GM13977 (cell line): ENCODE data around the gene OAF.

Source experiments
- DNase-seq: peaks from one replicate; pipeline ENCODE4 v3.0.0; 2012; ENCODE audit warnings: low spot score
- CTCF ChIP-seq: IDR thresholded peaks from 2 replicates; pipeline ENCODE4 v1.5.1; 2012; ENCODE audit warnings: mild to moderate bottlenecking, control low read depth; ENCODE audit not compliant: insufficient read depth; ENCODE audit errors: extremely low read depth, missing control alignments
- in situ Hi-C: fragments of 300-500 bp; cut with MboI; formaldehyde crosslinking; loops from one replicate; pipeline ENCODE4 v1.12.0; 2022; ENCODE audit warnings: low sequenced_read_pairs, low pct_unique_long_range_greater_than_20kb, mixed read lengths, inconsistent platforms; ENCODE audit not compliant: unreplicated experiment

OAF gene

GRCh38 chr11:120195601-120196320, 15.1 kb upstream of the OAF start:
- TF ChIP-seq CTCF = no peak
- in situ Hi-C loops = no loop called here
- DNase-seq = no peak

- TF ChIP-seq CTCF = no peak
- DNase-seq = no peak
- in situ Hi-C loops = no loop called here
Observed at GRCh38 chr11:120196826-120197225, 14.0 kb upstream of the OAF start.

- no peak for TF ChIP-seq CTCF
- DNase-seq = no peak
- in situ Hi-C loops = no loop called here
Observed at GRCh38 chr11:120197251-120197891, 13.5 kb upstream of the OAF start.

- no peak for DNase-seq
- in situ Hi-C loops = no loop called here
- TF ChIP-seq CTCF = no peak
Observed at GRCh38 chr11:120197977-120198376, 12.9 kb upstream of the OAF start.

- TF ChIP-seq CTCF = no peak
- in situ Hi-C loops = no loop called here
- no peak for DNase-seq
Observed at GRCh38 chr11:120198403-120198786, 12.4 kb upstream of the OAF start.

- DNase-seq = no peak
- TF ChIP-seq CTCF = no peak
- in situ Hi-C loops = no loop called here
Observed at GRCh38 chr11:120198787-120199469, 11.9 kb upstream of the OAF start.
